Colonic mucosa (tissue), 4 donors: ENCODE measurements around the gene CPNE6. TPM values are rescaled to one million over a fixed set of nuclear protein-coding genes. Genes with fewer than 3 reads are reported as not detected.
A peak's percentile ranks its signal among the peaks of the same experiment; 100 is the strongest.

ENCODE experiments used
- DNase-seq: peaks from one replicate; pipeline ENCODE4 v3.0.0-alpha.2; 2020
- H3K27ac ChIP-seq: fragments of 200-600 bp; one replicate; pipeline ENCODE4 v1.8.0; 2021
- H3K27me3 ChIP-seq: fragments of 200-600 bp; one replicate; pipeline ENCODE4 v1.8.0; 2021
- H3K36me3 ChIP-seq: fragments of 200-600 bp; one replicate; pipeline ENCODE4 v1.8.0; 2021
- H3K4me1 ChIP-seq: fragments of 200-600 bp; one replicate; pipeline ENCODE4 v1.8.0; 2021; ENCODE audit warnings: mild to moderate bottlenecking
- H3K4me3 ChIP-seq: fragments of 200-600 bp; one replicate; pipeline ENCODE4 v1.8.0; 2021
- H3K9ac ChIP-seq, 2 donors: one replicate each; pipeline ENCODE4 v1.7.0; 2013; ENCODE audit warnings: control low read depth in 2 of 2, low read depth in 2 of 2, low read length in 2 of 2
- H3K9me3 ChIP-seq: fragments of 200-600 bp; one replicate; pipeline ENCODE4 v1.8.0; 2021
- intact Hi-C: fragments of 100-400 bp; cut with DNase I; formaldehyde crosslinking; loops from one replicate; pipeline ENCODE4 v1.14.1; 2022
- total RNA-seq, 2 donors: library from RNA; stranded (reverse); fragmentation: NEBNext Ultra II Directional in 1 of 2; extraction: Animal tissue kit (Norgen Biotek cat#: 25700) in 1 of 2; gene quantifications; one replicate each; pipeline ENCODE4 v1.2.1, GENCODE V29; 2021
- TF ChIP-seq, protein P1 (sequence below): fragments of 200-600 bp; IDR thresholded peaks from one replicate; pipeline ENCODE4 v1.8.0; 2022; ENCODE audit warnings: antibody characterized with exemption, mild to moderate bottlenecking
- donor health status: healthy.
- donor health status: DM: no; HTN: no; CAD: no.
- donor health status: DM: no; HTN: no; CAD: no.

CPNE6 gene
- total RNA-seq, 2 donors from 2014 or later: 0.45 TPM; not detected in 1

DNA sequence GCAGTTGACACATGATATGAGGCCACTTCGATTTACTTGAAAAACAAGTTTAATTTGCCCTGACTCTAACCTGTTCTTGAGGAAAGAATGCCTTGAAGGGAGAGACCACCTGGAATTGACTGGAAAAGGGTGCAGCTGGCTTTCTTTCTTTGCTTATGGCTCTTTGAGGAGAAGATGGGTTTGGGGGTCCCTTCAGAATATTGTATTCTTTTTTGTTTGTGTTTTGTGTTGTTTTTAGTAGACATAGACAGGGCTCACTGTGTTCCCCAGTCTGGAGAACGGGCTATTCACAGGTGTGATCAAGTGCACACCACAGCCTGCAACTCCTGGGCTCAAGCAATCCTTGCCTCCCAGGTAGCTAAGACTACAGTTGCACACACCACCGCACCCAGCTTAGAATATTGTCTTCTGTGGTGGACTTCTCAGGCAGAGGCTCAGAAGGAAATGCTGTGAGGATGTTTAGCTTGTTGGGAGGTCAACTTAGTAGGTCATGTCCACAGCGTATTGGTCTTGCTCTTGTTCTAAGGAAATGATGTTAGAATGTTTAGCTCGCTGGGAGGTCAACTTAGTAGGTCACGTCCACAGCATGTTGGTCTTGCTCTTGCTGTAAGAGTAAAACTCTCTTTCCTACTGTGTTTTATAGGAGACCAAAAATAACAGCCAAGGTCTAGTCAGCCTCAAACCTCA, 44.9 kb downstream of the CPNE6 start:
- no peak overlapping the region for H3K27ac ChIP-seq

DNA sequence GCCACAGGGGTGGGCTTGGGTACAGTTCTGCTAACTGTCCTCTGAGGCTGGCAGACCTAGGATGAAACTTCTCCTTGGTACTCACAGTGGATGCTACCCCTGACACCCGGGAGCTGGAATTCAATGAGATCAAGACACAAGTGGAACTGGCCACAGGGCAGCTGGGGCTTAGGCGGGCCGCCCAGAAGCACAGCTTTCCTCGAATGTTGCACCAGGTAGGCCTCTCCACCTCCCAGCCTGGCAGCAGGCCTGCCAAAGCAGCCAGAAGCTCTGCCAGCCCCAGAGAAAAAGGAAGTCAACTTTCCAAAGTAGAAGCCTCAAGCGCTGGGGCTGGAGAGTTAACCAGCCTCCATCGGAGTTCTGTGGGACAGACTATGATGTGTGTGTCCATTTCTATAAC, 45.8 kb downstream of the CPNE6 start:
- Histone ChIP-seq H3K9ac (no peak overlapping the region), H3K4me1 (peaks cover 6% of the 10 kb centered on the region), H3K27me3 (no peaks in the 10 kb centered on the region), H3K4me3 (no peak overlapping the region), H3K9me3 (no peaks in the 10 kb centered on the region), H3K36me3 (peaks cover 17% of the 10 kb centered on the region), H3K27ac (no peak overlapping the region)
- intact Hi-C loops: no loop called here
- DNase-seq: no peak
- TF ChIP-seq, protein P1, sequence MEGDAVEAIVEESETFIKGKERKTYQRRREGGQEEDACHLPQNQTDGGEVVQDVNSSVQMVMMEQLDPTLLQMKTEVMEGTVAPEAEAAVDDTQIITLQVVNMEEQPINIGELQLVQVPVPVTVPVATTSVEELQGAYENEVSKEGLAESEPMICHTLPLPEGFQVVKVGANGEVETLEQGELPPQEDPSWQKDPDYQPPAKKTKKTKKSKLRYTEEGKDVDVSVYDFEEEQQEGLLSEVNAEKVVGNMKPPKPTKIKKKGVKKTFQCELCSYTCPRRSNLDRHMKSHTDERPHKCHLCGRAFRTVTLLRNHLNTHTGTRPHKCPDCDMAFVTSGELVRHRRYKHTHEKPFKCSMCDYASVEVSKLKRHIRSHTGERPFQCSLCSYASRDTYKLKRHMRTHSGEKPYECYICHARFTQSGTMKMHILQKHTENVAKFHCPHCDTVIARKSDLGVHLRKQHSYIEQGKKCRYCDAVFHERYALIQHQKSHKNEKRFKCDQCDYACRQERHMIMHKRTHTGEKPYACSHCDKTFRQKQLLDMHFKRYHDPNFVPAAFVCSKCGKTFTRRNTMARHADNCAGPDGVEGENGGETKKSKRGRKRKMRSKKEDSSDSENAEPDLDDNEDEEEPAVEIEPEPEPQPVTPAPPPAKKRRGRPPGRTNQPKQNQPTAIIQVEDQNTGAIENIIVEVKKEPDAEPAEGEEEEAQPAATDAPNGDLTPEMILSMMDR: no peak

More for the DNA sequence above, 44.9 kb downstream of the CPNE6 start:
- Histone ChIP-seq H3K4me1 (peaks cover 6% of the 10 kb centered on the region), H3K4me3 (peak overlapping the region; percentile 80), H3K9me3 (no peaks in the 10 kb centered on the region), H3K9ac (peak overlapping the region; percentile 90 to 100), H3K27me3 (no peaks in the 10 kb centered on the region), H3K36me3 (peaks cover 17% of the 10 kb centered on the region)
- no peak for DNase-seq
- TF ChIP-seq, protein P1: no peak
- intact Hi-C loops: no loop called here

DNA sequence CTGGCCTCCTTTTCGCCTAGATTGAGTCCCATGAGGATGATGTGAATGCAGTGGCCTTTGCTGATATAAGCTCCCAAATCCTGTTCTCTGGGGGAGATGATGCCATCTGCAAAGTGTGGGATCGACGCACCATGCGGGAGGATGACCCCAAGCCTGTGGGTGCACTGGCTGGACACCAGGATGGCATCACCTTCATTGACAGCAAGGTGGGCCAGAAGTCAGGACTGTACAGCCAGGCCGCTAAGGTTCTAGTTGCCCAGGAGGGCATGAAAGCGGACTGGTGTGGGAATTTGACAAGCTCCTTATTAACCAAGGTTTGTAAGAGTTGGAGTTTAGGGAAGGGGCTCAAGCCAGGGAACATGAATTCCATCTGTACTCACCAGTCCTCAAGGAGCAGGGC, 48.3 kb downstream of the CPNE6 start:
- no peaks in the 10 kb centered on the region for H3K9me3 ChIP-seq
- intact Hi-C loops: no loop called here
- no peak overlapping the region for H3K9ac ChIP-seq
- H3K27me3 ChIP-seq: no peaks in the 10 kb centered on the region
- TF ChIP-seq, protein P1: no peak
- H3K4me3 ChIP-seq: no peak overlapping the region
- no peak overlapping the region for H3K27ac ChIP-seq
- peaks cover 17% of the 10 kb centered on the region for H3K36me3 ChIP-seq
- no peak for DNase-seq
- peaks cover 6% of the 10 kb centered on the region for H3K4me1 ChIP-seq

GRCh38 chr14:24121210-24121609, 49.8 kb downstream of the CPNE6 start:
- no peak for DNase-seq

DNA sequence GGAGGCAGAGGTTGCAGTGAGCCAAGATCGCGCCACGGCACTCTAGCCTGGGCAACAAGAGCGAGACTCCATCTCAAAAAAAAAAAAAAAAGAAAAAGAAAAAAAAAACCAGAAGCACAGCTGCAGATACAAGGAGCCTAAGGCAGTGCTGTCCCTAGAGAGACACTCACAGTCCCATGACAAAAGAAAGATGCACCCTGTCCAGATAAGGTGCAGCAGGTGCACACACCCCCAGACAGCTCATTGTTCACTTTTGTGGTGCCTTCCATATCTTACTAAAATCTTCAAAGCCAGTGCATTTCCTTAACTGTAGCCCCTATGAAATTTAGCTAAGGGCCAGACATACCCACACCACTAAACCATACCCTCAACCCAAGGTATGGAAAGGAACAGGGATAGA, 51.1 kb downstream of the CPNE6 start:
- no peak overlapping the region for H3K4me3 ChIP-seq
- H3K36me3 ChIP-seq: peaks cover 17% of the 10 kb centered on the region
- H3K27me3 ChIP-seq: no peaks in the 10 kb centered on the region
- no peaks in the 10 kb centered on the region for H3K9me3 ChIP-seq
- intact Hi-C loops: no loop called here
- DNase-seq: no peak
- no peak overlapping the region for H3K9ac ChIP-seq
- TF ChIP-seq, protein P1: no peak
- no peaks in the 10 kb centered on the region for H3K4me1 ChIP-seq
- no peak overlapping the region for H3K27ac ChIP-seq

More at GRCh38 chr14:24121210-24121609, 49.8 kb downstream of the CPNE6 start:
- H3K9me3 ChIP-seq: no peaks in the 10 kb centered on the region
- TF ChIP-seq, protein P1: no peak
- peaks cover 3% of the 10 kb centered on the region for H3K4me1 ChIP-seq
- no peaks in the 10 kb centered on the region for H3K27me3 ChIP-seq
- no peak overlapping the region for H3K4me3 ChIP-seq
- no peak overlapping the region for H3K9ac ChIP-seq
- intact Hi-C loops: no loop called here
- H3K36me3 ChIP-seq: peaks cover 17% of the 10 kb centered on the region
- H3K27ac ChIP-seq: no peak overlapping the region
